Ovary (tissue), 9 donors: ENCODE data around the gene LINGO3. TPM values are rescaled to one million over a fixed set of nuclear protein-coding genes. Genes with fewer than 3 reads are reported as not detected.
"Not testable (repeated sequence)": the region's sequence is repeated elsewhere in the genome, so short reads cannot be mapped to it uniquely, and the experiment has no call there.

Experiments
- DNase-seq, 5 donors: peaks; one replicate each; pipeline ENCODE4 v3.0.0-alpha.2; 2019 to 2020
- H3K27ac ChIP-seq, 2 donors: fragments of 200-600 bp; one replicate each; pipeline versions ENCODE4 v1.5.1 to v1.8.0; 2019 to 2022
- H3K27me3 ChIP-seq: fragments of 200-600 bp; one replicate; pipeline ENCODE4 v1.8.0; 2022
- H3K36me3 ChIP-seq: fragments of 200-600 bp; sonication (generic); one replicate; pipeline ENCODE4 v1.5.1; 2019
- H3K4me1 ChIP-seq: one replicate; pipeline ENCODE4 v1.8.1; 2013; ENCODE audit warnings: mild to moderate bottlenecking, moderate library complexity; ENCODE audit not compliant: insufficient read depth
- H3K4me3 ChIP-seq: fragments of 200-600 bp; sonication (generic); one replicate; pipeline ENCODE4 v1.5.1; 2017
- H3K9me3 ChIP-seq, 2 donors: fragments of 200-600 bp in 1 of 2; sonication (generic) in 1 of 2; one replicate each; pipeline versions ENCODE4 v1.5.1 to v1.8.1; 2013 to 2019; ENCODE audit warnings: mild to moderate bottlenecking in 1 of 2, moderate library complexity in 1 of 2
- EP300 ChIP-seq: sonication (generic); formaldehyde crosslinking; IDR thresholded peaks from one replicate; pipeline ENCODE4 v1.6.1; 2017; ENCODE audit warnings: antibody characterized with exemption
- POLR2A ChIP-seq: fragments of 450-650 bp; IDR thresholded peaks from one replicate; pipeline ENCODE4 v1.6.1; 2017; ENCODE audit warnings: antibody characterized with exemption, mild to moderate bottlenecking, moderate library complexity
- WGBS, 3 donors: extraction: QIAGEN DNeasy Blood & Tissue Kit in 1 of 3; methylation state at CpG; one replicate each; pipeline versions ENCODE4 v1.1.5 to v1.1.7; 2013 to 2017; 5-methylcytosine and 5-hydroxymethylcytosine counted together
- intact Hi-C, 4 donors: fragments of 100-400 bp; cut with DNase I; formaldehyde crosslinking; loops; one replicate each; pipeline versions ENCODE4 v1.11.0 to v1.15.1; 2022 to 2023
- polyA plus RNA-seq, 2 donors: library from polyadenylated mRNA; stranded (reverse); fragments of 200-250 nt in 1 of 2; fragments of 350-450 nt in 1 of 2; fragmentation: Illumina TruSeq in 1 of 2; extraction: RNeasy Lipid Tissue Mini Kit (QIAGEN cat#74804) in 1 of 2; gene quantifications; one replicate each; pipeline ENCODE4 v1.2.3, GENCODE V29; 2013 to 2014
- total RNA-seq, 7 donors: library from RNA; depleted of rRNA in 2 of 7; stranded (reverse); fragments of >200 nt in 2 of 7; fragmentation: NEBNext Ultra II Directional in 3 of 7; extraction: Animal tissue kit (Norgen Biotek cat#: 25700) in 3 of 7; gene quantifications; one replicate each; pipeline versions ENCODE4 v1.1.0 to v1.2.4, GENCODE V29; 2016 to 2023
- TF ChIP-seq, protein P1 (sequence below), 3 donors: fragments of 450-650 bp in 2 of 3; fragments of 200-600 bp in 1 of 3; IDR thresholded peaks; one replicate each; pipeline versions ENCODE4 v1.5.1 to v1.8.0; 2016 to 2022; ENCODE audit warnings: antibody characterized with exemption in 3 of 3, mild to moderate bottlenecking in 1 of 3
- donor health status: DM: no; HTN: no; CAD: no; lungs with moderate emphysema.
- donor health status: DM: no; HTN: no; CAD: no.
- donor health status: Bipolar disorder and iron deficiency.
- donor health status: DM: yes; HTN: yes; CAD: no.
- donor health status: DM: no; HTN: no; CAD: no.
- donor health status: DM: yes; HTN: yes; CAD: no.

Gene LINGO3
- total and polyA plus RNA-seq, 9 donors, result not detected

GRCh38 chr19:2282062-2282861 lies 25.7 kb downstream of the LINGO3 start, which contains the start of gene PEAK3:
Gene PEAK3, minus strand, starts transcription at chr19:2282175. Its CDS starts 1,244 bp downstream, at chr19:2280931.
- TF ChIP-seq, protein P1, sequence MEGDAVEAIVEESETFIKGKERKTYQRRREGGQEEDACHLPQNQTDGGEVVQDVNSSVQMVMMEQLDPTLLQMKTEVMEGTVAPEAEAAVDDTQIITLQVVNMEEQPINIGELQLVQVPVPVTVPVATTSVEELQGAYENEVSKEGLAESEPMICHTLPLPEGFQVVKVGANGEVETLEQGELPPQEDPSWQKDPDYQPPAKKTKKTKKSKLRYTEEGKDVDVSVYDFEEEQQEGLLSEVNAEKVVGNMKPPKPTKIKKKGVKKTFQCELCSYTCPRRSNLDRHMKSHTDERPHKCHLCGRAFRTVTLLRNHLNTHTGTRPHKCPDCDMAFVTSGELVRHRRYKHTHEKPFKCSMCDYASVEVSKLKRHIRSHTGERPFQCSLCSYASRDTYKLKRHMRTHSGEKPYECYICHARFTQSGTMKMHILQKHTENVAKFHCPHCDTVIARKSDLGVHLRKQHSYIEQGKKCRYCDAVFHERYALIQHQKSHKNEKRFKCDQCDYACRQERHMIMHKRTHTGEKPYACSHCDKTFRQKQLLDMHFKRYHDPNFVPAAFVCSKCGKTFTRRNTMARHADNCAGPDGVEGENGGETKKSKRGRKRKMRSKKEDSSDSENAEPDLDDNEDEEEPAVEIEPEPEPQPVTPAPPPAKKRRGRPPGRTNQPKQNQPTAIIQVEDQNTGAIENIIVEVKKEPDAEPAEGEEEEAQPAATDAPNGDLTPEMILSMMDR (IDR thresholded peaks at IDR 0.05), result no peak
- TF ChIP-seq EP300 (no peak), POLR2A (no peak)
- Histone ChIP-seq H3K36me3 (no peaks in the 10 kb centered on the region), H3K9me3 (no peaks in the 10 kb centered on the region), H3K4me3 (peak within 1 kb of the TSS; percentile 24), H3K27ac (no peak within 1 kb of the TSS), H3K27me3 (no peaks in the 10 kb centered on the region), H3K4me1 (peaks cover 6% of the 10 kb centered on the region)
- intact Hi-C loops, result loop anchor here in 1 of 4 donors (5.0 kb wide), 1 partner anchor 1115 kb away; no protein-coding TSS in a partner anchor
- WGBS, 3 donors, result 7 to 10% (median 10%) methylated on average over 40 to 41 of the region's 41 CpGs
- DNase-seq, result peak in 3 of 5 donors; percentile 53 to 73 (median 56)

GRCh38 chr19:2281265-2282061 lies 26.5 kb downstream of the LINGO3 start:
- WGBS, 3 donors, result 29 to 43% (median 30%) methylated on average over 9 to 16 of the region's 16 CpGs
- intact Hi-C loops, result loop anchor here in 1 of 4 donors (5.0 kb wide), 1 partner anchor 1114 kb away; no protein-coding TSS in a partner anchor

DNA sequence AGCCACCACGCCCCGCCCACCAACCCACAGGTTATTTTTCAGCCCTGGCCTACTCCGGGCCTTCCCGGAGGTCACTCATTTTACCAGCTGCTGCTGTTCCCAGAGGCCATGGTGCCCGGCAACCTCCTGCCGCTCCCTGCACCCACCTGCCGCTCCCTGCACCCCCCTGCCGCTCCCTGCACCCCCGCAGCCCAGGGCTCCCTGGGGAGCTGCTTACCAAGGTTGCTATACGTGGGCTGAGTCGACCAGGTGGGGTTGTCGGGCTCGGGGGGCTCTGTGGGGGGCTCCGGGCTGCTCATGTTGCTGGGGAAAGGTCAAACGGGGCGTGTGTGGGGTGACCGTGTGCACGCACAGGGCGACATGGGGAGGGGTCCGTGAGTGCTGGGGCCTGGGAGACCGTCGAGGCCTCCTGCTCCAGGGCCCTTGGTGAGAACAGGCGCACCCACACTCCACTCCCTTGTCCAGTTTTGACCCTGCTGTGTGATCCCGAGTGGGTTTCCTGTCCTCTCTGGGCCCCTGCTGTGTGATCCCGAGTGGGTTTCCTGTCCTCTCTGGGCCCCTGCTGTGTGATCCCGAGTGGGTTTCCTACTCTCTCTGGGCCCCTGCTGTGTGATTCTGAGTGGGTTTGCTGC lies 27.2 kb downstream of the LINGO3 start:
- 62 to 75% (median 66%) methylated on average over 25 to 26 of the region's 26 CpGs for WGBS, 3 donors
- TF ChIP-seq EP300 (no peak), POLR2A (no peak)
- TF ChIP-seq, protein P1 (IDR thresholded peaks at IDR 0.05), result no peak
- intact Hi-C loops, result loop anchor here in 1 of 4 donors (5.0 kb wide), 1 partner anchor 1113 kb away; no protein-coding TSS in a partner anchor
- H3K36me3 ChIP-seq, result no peaks in the 10 kb centered on the region
- no peak overlapping the region for H3K27ac ChIP-seq
- H3K9me3 ChIP-seq, result no peaks in the 10 kb centered on the region
- no peaks in the 10 kb centered on the region for H3K27me3 ChIP-seq
- DNase-seq, result no peak
- peaks cover 12% of the 10 kb centered on the region for H3K4me1 ChIP-seq
- no peak overlapping the region for H3K4me3 ChIP-seq

More at GRCh38 chr19:2281265-2282061, 26.5 kb downstream of the LINGO3 start:
- not testable (repeated sequence) for H3K4me1 ChIP-seq, H3K9me3 ChIP-seq, H3K36me3 ChIP-seq, H3K4me3 ChIP-seq, H3K27me3 ChIP-seq, DNase-seq, H3K27ac ChIP-seq

GRCh38 chr19:2278459-2279158 lies 29.3 kb downstream of the LINGO3 start:
- H3K9me3 ChIP-seq, result no peaks in the 10 kb centered on the region
- 86 to 89% (median 89%) methylated on average over 33 of the region's 33 CpGs for WGBS, 3 donors
- H3K36me3 ChIP-seq, result no peaks in the 10 kb centered on the region
- TF ChIP-seq POLR2A (no peak), EP300 (no peak)
- TF ChIP-seq, protein P1 (IDR thresholded peaks at IDR 0.05), result no peak
- H3K4me3 ChIP-seq, result no peak overlapping the region
- H3K4me1 ChIP-seq, result peaks cover 23% of the 10 kb centered on the region
- no peaks in the 10 kb centered on the region for H3K27me3 ChIP-seq
- intact Hi-C loops, result loop anchor here in 2 of 4 donors (10.0 kb wide), 3 partner anchors 116 to 336 kb away; partner anchors contain the start of gene AP3D1 (in 1 of the 2)
- no peak for DNase-seq
- no peak overlapping the region for H3K27ac ChIP-seq
